Activated T-cell treated with anti-CD3 and anti-CD28 coated beads, Interleukin-2, amount 50 U/mL, for 1 hour (primary cell): ENCODE results near the gene UBA1.

Experiments
- DNase-seq: peaks from one replicate; pipeline ENCODE4 v3.0.0-alpha.2; 2020

Gene UBA1

DNA sequence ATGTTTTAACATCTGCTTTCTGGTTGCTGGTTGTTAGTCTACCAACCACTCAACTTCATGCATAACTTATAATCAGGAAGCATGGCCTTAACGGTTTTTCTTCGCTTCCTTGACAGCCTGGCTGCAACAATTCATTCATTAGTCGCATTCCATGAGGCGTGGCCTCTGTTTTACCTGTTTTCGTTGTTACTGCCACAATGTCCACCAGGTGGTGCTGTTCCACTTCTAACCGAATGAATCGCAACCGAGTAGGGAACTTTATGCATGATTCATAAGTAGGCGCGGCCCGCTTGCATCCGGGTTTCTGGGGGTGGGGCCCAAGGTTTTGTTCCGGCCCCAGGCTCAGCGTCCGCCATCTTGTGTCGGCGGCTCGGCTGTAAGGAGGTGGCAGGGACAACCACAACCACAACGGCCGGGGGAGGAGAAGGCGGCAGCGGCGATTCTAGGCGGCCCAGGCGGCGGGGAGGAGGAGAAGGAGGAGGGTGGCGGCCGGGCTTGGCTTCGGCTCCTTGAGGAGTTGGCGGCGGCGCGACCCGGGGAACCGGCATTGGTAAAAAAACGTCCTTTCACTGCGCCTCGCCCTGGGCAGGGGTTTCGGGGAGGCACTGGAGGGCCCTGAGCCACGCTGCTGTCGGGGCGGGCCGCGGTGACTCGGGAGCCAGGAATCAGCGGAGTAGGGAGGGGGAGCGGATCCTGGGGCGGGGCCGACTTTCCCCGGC lies at the start of gene UBA1:
UBA1 (plus strand) TSS at position 355 of the 719 bp plus-strand sequence. CDS start 4,974 bp downstream, outside the sequence.
- peak; percentile 95 for DNase-seq

DNA sequence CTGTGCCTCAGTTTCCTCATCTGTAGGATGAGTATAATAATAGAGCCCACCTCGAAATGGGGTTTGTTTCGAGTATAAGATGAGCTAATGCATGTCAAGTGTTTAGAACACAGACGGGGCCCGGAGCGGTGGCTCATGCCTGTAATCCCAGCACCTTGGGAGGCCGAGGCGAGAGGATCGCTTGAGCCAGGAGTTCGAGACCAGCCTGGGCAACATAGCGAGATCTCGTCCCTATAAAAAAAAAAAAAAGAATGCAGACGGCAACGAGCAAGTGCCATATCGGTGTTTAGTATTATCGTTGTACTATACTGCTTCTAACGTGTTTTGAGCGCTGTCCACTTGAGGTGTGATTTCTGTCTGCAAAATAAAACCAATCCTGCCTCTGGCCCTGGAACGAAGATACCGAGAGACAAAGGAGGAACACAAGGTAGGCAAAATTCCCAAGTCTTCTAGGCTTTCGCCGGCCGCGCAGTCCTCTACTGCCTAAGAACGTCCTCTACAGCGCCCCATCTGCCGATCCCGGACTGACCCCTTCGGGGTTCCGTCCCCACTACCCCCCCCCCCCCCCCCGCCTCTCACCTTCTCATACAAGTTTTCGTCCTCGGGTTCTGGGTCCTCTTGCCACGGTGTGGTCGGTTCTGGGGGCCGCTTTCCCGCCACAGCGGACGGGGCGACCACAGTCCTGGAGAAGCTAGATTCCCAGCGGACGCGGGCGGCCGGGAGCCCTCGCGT lies 49.6 kb upstream of the UBA1 start:
- DNase-seq, result no peak

DNA sequence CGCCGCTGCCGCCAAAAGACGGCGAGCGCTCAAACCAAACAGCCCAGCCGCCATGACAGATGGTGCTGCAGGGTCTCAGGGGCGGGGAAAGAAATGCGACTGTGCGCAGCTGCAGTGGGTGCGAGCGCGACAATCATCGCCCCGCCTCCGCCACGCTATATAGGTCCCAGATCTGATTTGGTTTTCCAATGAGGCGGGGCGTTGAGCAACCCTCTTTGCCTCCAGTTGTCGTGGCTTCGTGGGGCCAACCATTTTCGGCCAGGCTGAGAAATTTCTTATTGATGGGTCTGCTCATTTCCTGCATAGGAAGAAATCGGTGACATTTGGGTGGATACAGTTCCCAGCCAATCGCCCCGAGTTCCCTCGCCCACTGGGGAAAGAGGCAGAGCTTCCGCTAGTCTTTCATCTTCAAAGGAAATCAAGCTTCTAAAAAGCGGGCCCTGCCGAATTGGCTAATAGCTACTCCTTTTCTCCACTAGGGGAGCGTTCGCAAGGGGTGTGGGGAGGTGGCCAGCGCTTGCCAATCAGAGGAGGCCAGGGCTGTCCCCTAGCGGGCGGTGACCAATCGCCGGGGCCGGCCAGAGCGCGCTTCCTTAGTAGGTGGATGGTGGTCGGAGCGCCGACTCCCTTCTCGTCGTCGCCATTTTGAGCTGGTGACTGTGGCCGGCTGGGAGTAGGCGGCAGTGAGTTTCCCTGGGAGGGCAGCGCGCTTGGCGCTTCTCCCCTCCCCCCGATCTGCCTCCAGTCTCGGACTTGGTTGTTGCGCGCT lies 48.8 kb upstream of the UBA1 start, which contains the start of the genes NDUFB11 and RBM10:
NDUFB11 (minus strand) TSS at position 77 of the 769 bp plus-strand sequence; CDS start at position 54, 23 bp downstream.
RBM10 (plus strand) TSS at position 596 of the 769 bp plus-strand sequence. CDS start 2,261 bp downstream, outside the sequence.
- peak; percentile 84 for DNase-seq

DNA sequence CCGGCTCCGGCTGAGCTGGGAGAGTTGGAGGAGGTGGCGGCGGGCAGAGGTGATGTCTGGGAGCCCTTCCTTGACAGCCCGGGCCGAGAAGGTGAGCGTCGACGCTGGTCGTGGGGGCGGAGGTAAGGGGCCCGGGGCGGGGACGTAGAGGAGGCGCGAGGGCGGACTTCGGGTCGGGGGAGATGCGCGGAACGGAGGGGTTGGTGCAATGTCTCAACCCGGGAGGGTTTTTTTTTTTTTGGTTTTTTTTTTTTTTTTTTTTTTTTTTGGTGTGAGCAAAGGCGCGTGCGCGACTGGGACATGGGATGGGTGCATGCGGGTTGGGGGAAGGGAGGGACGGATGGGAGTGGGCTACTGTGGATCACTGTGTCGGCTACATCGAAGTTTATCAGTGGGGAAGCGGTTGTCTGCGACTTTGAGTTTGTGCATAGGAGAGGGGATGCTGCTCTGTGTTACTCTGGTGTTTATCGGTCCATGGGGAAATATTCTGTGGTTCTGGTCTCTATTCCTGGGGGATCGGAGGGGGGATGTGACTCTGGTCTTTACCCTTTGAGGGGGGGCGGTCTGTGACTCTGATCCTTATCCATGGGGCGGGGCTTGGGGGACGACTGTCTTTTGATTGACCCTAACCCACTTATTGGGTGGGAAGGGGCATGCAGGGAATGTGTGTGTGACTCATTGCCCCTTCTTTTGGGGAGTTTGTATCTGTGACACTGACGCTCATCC lies 48.1 kb upstream of the UBA1 start:
- DNase-seq, result no peak

DNA sequence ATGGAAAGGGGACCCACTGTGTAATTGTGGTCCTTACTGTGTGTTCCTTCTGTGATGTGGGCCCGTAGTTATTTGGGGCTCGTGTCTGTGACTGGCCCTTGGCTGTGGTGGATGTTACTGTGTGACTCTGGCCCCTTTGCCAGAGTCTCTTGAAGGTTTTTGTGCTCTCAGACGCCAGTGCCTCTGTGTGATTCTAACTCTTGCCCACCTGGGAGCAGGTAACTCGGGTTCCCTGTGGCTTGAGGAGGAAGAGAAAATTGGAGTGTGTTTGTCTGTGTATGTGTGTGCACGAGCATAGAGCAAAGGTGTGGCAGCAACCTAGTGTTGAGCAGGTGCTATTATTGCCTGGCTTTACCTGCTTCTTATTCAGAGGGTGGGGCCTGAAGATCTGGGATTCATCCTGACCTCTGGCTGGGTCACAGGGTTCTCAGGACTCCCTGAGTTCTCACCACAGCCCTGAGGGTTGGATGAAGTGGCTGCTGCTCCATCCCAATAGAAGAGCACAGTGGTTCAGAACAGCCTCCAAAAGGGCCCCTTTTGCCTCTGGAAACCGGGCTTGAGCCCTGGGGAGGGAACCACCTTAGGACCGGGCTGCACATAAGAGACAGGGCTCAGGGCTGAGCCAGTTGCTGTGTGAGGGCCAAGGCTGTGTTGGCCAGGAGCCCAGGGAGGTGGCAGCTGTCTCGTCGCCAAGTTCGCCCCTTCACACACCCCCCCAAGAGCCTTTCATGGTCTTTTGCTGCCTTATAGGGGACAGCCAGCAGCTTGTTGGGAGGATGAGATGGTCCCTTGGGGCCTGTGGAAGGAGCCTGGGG lies 47.3 kb upstream of the UBA1 start:
- no peak for DNase-seq

DNA sequence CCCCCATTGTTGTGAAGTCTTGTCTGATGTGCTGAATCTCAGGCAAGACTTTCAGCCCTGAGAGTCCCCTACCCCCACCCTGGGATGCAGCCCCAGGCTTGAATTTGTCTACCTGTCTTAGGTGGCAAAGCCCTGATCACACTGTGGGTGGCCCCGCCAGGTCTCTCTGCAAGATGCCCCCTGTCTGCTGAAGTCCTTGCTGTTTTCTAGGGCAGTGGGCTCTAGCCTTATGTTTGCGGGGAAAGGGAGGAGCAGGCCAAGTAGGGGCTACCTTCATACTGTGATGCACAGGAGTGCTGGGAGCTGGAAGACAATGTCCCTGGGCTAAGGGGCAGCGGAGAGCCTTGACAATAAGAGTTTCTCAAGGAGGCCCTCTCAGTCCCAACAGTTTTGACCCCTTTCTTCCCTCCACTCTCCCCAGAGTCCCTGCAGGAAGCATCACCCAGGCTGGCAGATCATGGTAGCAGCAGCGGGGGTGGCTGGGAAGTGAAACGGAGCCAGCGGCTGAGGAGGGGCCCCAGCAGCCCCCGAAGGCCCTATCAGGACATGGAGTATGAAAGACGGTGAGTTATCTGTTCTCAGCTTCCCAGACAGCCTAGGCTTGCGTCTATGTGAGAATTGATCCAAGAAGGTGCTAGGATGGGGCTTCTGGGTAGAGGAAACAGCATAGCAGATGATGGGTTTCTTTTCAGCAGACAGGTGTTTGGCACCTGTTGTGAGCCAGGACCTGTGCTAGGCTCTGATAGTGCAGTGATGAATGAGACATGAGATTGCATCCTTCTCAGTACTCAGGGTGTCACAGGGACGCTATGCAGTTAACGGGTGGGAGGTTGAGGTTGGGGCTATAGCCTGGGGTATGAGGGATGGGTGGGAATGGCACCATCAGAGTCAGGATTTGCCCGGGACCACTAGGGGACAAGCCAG lies 46.4 kb upstream of the UBA1 start:
- DNase-seq, result no peak

DNA sequence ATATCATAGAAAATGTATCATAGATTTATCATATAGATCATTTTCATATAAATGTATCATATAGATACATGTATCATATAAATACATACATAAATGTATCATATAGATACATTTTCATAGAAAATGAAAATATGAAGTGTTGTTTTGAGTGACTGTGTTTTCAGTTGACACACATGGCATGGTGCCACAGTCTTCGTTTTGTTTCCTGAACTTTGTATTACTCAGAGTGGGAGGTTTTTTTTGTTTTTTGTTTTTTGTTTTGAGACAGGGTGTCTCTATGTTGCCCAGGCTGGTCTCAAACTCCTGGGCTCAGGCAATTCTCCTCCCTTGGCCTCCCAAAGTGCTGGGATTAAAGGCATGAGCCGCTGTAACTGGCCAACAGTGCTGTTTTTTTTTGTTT lies 44.7 kb upstream of the UBA1 start:
- DNase-seq, result no peak

DNA sequence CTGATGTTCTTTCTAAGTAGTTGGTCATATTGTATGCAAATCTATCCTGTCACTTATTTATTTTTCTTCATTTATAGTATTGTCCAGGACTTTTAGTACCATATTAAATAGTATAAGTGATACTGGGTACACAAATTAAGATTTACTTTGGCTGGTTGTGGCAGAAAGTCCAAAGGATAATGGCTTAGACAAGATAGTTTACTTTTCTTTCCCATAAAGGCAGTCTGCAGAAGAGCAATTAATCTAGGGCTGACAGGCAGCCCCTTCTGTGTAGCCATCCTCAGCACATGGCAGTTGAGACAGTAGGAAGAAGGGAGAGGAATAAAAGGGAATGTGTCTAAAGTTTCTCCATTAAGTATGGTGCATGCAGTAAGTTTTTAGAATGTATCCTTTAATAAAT lies 42.2 kb upstream of the UBA1 start:
- no peak for DNase-seq

DNA sequence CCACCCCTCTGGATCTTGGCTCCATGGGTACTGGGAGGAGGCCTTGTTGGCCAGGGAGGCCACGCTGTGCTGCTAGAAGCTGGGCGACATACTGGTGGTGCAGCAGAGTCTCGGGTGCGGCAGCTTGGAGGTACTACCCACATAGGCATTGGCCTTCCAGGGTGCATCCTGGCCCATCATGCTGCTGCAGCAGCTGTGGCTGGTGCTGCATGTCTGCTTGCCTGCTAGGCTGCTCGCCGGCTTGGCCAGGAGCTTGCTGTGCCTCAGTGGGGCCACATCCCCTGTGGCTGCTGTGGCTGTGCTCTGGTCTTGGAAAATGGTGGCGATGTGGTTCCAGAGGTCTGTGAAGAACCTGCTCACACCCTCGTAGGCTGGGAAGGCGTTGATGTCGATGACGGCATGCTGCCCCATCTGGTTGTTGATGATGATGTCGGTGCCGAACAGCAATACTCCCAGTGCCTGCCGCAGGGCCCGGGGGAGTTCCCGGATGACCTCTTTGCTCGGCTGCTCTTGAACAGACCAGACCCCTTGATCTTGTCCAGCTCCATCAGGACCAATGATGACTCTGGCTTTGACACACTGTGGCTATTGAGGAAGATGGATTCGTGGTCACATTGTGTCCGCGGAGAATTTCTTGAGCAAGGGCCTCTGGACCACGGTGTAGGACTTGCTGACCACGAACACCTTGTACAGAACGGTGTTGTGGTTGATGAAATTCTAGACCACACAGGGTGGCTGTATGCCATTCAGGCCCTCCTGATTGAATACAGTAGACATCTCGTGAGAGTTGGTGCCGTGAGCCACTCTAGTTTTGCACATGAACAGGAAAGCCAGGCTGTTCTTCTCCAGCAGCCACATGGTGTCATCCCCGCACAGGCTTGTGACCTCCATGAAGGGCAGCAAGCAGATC lies 36.8 kb upstream of the UBA1 start:
- no peak for DNase-seq

DNA sequence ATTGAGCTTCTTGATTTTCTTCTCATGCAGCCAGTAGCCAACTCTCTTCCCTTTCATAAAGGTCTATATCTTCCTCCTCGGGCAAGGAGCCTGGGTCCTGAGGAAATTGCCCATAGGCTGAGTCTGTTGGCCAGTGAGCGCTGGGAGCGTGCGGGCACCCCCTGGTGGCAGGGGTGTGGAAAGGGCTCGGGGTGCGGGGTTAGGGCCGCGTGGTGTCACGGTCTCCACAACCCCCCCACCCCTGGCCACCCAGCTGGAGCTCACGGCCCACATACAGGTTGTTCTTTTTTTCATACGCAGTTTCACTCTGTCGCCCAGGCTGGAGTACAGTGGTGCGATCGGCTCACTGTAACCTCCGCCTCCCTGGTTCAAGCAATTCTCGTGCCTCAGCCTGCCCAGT lies 35.5 kb upstream of the UBA1 start:
- no peak for DNase-seq

DNA sequence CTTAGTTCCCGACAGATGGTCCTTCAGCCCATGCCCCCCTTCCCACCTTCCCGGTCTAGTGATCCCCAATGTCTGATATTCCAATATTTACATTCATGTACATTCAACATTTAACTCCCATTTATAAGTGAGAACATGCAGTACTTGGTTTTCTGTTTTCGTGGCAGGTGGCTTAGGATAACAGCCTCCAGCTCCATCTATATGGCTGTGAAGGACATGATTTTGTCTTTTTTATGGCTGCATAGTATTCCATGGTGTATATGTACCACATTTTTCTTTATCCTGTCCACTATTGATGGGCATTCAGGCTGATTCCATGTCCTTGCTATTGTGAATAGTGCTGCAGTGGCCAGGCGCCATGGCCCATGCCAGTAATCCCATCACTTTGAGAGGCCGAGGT lies 34.8 kb upstream of the UBA1 start:
- no peak for DNase-seq

DNA sequence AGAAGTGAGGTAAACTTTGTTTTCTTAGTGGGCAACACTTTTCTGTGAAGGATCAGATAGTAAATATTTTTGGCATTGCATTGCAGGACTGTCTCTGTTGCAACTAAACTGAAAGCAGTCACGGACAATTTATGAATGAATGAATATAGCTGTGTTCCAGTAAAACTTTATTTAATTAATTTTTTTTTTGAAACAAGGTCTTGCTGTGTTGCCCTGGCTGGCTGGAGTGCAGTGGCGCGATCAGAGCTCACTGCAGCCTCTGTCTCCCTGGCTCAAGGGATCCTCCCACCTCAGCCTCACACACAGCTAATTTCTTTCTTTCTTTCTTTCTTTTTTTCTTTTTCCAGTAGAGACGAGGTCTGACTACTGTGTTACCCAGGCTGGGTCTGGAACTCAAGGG lies 32.8 kb upstream of the UBA1 start:
- no peak for DNase-seq

DNA sequence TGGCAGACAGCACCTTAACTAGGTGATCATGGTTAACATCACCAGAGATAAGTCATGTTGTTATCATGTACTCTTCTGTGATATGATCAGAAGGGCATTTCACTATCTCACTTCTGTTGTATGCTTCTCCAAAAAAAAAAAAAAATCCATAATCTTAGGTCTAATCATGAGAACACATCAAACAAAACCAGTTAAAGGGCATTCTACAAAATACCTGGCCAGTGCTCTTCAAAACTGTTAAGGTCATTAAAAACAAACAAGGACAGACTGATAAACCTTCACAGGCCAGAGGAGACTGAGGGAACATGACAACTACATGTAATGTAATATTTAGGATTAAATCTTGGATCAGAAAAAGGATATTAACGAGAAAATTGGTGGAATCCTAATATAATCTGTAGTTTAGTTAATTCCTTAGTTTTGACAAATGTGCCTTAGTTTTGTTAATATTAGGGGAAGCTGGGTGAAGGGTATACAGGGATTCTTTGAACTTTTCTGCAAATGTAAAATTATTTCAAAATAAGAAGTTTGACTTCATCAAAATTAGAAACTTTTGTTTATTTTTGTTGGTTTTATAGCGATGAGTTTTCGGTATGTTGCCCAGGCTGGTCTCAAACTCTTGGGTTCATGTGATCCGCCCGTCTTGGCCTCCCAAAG lies 30.6 kb upstream of the UBA1 start:
- DNase-seq, result no peak

DNA sequence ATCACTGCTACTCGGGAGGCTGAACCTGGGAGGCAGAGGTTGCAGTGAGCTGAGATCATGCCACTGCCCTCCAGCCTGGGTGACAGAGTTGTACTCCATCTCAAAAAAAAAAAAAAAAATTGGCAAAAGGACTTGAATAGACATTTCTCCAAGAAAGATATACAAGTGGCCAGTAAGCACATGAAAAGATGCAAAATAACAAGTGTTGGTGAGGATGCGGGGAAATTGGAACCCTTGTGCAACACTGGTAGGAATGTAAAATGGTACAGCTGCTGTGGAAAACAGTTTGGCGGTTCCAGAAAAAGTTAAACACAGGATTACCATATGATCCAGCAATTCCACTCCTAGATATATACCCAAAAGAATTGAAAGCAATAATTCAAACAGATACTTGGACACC lies 29.2 kb upstream of the UBA1 start:
- DNase-seq, result no peak

DNA sequence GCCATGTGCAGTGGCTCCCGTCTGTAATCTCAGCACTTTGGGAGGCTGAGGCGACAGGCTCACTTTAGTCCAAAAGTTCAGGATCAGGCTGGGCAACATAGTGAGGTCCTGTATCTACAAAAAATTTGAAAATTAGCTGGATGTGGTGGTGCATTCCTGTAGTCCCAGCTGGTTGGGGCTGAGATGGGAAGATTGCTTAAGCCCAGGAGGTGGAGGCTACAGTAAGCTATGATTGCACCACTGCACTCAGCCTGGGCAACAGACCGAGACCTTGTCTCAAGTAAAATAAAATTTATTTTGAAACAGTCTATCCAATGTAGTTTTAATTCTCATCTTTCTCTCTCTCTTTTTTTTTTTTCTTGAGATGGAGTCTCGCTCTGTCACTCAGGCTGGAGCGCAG lies 27.5 kb upstream of the UBA1 start:
- DNase-seq, result no peak

DNA sequence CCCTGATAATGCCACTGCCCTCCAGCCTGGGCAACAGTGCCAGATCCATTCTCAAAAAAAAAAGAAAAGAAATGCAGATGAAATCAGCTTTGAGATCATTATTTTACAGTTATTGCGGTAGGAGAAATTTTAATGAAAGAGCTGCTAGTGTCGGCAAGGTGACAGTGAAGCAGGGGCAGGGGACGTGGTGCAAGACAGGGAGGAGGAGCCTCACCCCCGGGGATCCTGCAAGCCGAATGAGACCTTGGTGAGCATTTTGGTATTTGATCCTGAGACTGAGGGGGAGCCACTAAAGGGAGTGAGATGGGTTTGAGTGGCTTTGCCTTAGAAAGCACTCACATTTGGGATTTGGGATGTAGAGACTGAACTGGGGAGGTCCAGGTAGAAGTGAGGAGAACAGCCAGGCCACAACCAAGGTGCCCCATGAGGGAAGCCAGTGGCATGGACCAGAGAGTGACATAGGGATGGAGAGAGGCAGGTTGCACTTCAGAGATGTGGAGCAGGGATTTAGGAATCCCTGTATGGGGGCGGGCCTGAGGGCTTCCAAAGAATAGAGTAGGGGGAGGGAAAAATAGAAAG lies 25.0 kb upstream of the UBA1 start:
- DNase-seq, result no peak

DNA sequence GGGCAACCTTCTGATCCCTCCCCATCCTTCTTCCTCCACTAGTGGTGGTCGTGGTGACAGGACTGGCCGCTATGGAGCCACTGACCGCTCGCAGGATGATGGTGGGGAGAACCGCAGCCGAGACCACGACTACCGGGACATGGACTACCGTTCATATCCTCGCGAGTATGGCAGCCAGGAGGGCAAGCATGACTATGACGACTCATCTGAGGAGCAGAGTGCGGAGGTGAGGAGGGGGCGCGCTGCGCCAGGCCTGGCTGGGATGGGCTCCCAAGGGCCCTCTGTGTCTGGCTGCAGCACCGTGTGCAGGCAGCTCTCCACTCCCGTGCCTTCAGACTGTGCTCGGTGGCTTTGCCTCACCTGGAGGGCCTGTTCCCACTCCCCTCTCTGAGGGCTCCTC lies 24.4 kb upstream of the UBA1 start:
- no peak for DNase-seq

DNA sequence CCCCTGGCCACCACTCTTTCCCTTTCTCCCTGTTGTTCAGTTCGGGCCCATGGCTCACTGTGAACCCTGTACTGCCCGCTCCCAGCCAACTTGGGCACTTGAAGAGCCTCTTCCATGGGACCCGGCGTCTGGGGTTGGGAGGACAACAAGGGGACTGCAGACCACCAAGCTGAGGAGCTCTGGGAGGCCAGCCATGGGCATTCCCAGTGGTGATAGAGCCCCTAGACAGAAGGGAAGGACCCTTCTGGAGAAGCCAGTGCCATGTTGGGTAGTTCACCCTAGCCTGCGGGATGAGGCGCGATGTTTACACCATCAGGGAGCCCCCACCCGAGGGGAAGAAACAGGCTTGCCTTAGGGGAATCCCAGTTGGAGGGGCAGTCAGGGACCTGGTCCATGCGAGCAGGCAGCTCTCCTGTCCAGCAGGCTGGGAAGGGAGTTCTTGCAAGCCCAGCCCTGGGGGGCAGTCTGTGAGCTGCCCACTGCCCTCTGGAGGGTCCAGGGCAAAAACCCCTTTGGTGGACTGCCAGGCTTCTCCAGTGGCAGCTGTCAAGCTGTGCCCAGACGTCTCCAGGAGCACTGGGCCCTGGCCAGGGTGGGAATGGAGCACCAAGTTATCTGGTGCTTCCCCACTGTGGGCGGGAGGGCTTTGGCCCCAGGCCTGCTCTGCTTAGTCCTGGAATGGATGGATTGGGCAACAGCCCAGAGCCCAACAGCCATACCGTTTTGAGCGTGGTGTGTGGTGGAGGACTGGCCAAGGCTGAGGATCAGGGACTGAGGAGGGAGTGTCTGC lies 23.7 kb upstream of the UBA1 start:
- no peak for DNase-seq
